Keratinocyte (primary cell): ENCODE data around the gene GPX3. TPM values are rescaled to one million over a fixed set of nuclear protein-coding genes. Genes with fewer than 3 reads are reported as not detected.

Source experiments
- DNase-seq: peaks from one replicate; pipeline ENCODE4 v3.0.0-alpha.2; 2011; ENCODE audit warnings: low read depth, missing footprints, low spot score
- FAIRE-seq: peaks from 2 replicates; lab custom pipeline; 2011; peaks lifted over from hg19 to GRCh38; lab: Jason Lieb, UNC
- H2AFZ ChIP-seq: 2 replicates; pipeline ENCODE4 v1.6.0; 2012; ENCODE audit warnings: low read length, control low read depth, inconsistent platforms; ENCODE audit not compliant: control insufficient read depth
- H3K27ac ChIP-seq: 2 replicates; pipeline ENCODE4 v1.5.1; 2011; ENCODE audit warnings: low read length; ENCODE audit not compliant: control insufficient read depth, insufficient read depth
- H3K27me3 ChIP-seq: 3 replicates; pipeline ENCODE4 v1.6.0; 2011; ENCODE audit warnings: low read length; ENCODE audit not compliant: control insufficient read depth, insufficient read depth; ENCODE audit errors: extremely low read depth
- H3K36me3 ChIP-seq, 2 experiments: 2 replicates in 1 of 2; 3 replicates in 1 of 2; pipeline ENCODE4 v1.5.1; 2011; ENCODE audit warnings: low read length in 2 of 2, mild to moderate bottlenecking in 1 of 2; ENCODE audit not compliant: control insufficient read depth in 2 of 2, insufficient read depth in 2 of 2; ENCODE audit errors: extremely low read depth in 1 of 2
- H3K4me1 ChIP-seq: 3 replicates; pipeline ENCODE4 v1.5.1; 2011; ENCODE audit warnings: low read length; ENCODE audit not compliant: control insufficient read depth, insufficient read depth; ENCODE audit errors: extremely low read depth
- H3K4me2 ChIP-seq: 3 replicates; pipeline ENCODE4 v1.6.0; 2011; ENCODE audit warnings: low read depth, low read length; ENCODE audit not compliant: control insufficient read depth, insufficient read depth; ENCODE audit errors: extremely low read depth
- H3K4me3 ChIP-seq, 3 experiments: fragments of 200-600 bp in 1 of 3; sonication (generic) in 1 of 3; 2 replicates in 2 of 3; 3 replicates in 1 of 3; pipeline ENCODE4 v1.5.1; 2011 to 2016; ENCODE audit warnings: low read length in 3 of 3, mild to moderate bottlenecking in 3 of 3, control low read depth in 2 of 3, inconsistent platforms in 1 of 3, low read depth in 1 of 3, mixed read lengths in 1 of 3, mixed run types in 1 of 3, moderate library complexity in 1 of 3; ENCODE audit not compliant: control insufficient read depth in 2 of 3, insufficient read depth in 2 of 3; ENCODE audit errors: extremely low read depth in 1 of 3
- H3K79me2 ChIP-seq: 2 replicates; pipeline ENCODE4 v1.6.0; 2012; ENCODE audit warnings: low read length; ENCODE audit not compliant: control insufficient read depth, insufficient read depth
- H3K9ac ChIP-seq: 3 replicates; pipeline ENCODE4 v1.6.0; 2011; ENCODE audit warnings: low read length; ENCODE audit not compliant: control insufficient read depth, insufficient read depth; ENCODE audit errors: extremely low read depth
- H3K9me1 ChIP-seq: 3 replicates; pipeline ENCODE4 v1.6.0; 2011; ENCODE audit warnings: low read length; ENCODE audit not compliant: control insufficient read depth, insufficient read depth; ENCODE audit errors: extremely low read depth
- H3K9me3 ChIP-seq: 2 replicates; pipeline ENCODE4 v1.5.1; 2012; ENCODE audit warnings: low read depth, low read length; ENCODE audit not compliant: control insufficient read depth
- H4K20me1 ChIP-seq: 3 replicates; pipeline ENCODE4 v1.6.0; 2011; ENCODE audit warnings: low read length; ENCODE audit not compliant: control insufficient read depth, insufficient read depth; ENCODE audit errors: extremely low read depth
- EZH2 ChIP-seq: IDR thresholded peaks from one replicate; pipeline ENCODE4 v1.6.1; 2012; ENCODE audit warnings: inconsistent platforms, mild to moderate bottlenecking, low read length, moderate library complexity
- dilution Hi-C: fragments of 300-500 bp; cut with MboI; formaldehyde crosslinking; loops from one replicate; pipeline ENCODE4 v1.7.0; 2020; ENCODE audit warnings: low sequenced_read_pairs; ENCODE audit not compliant: extremely low pct_ligation_motif_present
- polyA plus RNA-seq, 5 experiments: library from polyadenylated mRNA; depleted of rRNA in 3 of 5; stranded (reverse) in 3 of 5; stranded (forward) in 1 of 5; unstranded in 1 of 5; fragments of >200 nt; gene quantifications; 1 replicate in 1 of 5; 2 replicates in 3 of 5; 3 replicates in 1 of 5; pipeline versions ENCODE4 v1.2.1 to v1.2.3, GENCODE V29; 2011 to 2012; ENCODE audit warnings: missing spikeins in 2 of 5, low read depth in 1 of 5, low replicate concordance in 1 of 5
- TF ChIP-seq, protein P1 (sequence below), 3 experiments: IDR thresholded peaks in 1 of 3; conservative IDR thresholded peaks in 1 of 3; optimal IDR thresholded peaks in 1 of 3; 2 replicates in 2 of 3; 3 replicates in 1 of 3; pipeline versions ENCODE3 to v1.5.1; 2011; ENCODE audit warnings: low read length in 3 of 3, mild to moderate bottlenecking in 3 of 3, moderate library complexity in 2 of 3, control low read depth in 1 of 3, inconsistent platforms in 1 of 3; ENCODE audit not compliant: insufficient read depth in 2 of 3; ENCODE audit errors: extremely low read depth in 1 of 3

Gene GPX3
- polyA plus RNA-seq, 1 donor (not counting 4 experiments of a cell fraction or from before 2014, with no cell fraction given) = 120 TPM

DNA sequence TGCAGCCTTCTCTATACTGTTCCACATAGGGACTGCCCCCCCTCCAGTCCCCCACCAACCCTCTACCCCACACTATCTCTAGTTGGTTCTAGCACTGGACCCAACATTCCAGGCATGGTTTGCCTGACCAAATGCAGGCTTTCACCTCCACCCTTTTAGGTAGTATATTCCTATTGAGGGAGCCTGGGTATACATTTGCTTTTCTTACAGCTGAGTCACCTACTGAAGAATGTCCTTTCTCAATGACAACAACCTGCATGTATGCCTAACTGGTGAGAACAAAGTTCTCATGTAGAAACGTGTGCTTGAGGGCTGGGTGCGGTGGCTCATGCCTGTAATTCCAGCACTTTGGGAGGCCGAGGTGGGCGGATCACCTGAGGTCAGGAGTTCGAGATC lies 52.2 kb downstream of the GPX3 start:
- Histone ChIP-seq H3K9ac (peak overlapping the region; percentile 45), H3K4me1 (peaks cover 35% of the 10 kb centered on the region), H3K9me1 (no peaks in the 10 kb centered on the region), H3K4me2 (peak overlapping the region; percentile 2), H3K27me3 (no peaks in the 10 kb centered on the region), H4K20me1 (peaks cover 2% of the 10 kb centered on the region), H2AFZ (no peak overlapping the region), H3K27ac (peak overlapping the region; percentile 71), H3K36me3 (peaks cover 14 to 27% of the 10 kb centered on the region in 2 experiments), H3K4me3 (no peak overlapping the region), H3K9me3 (peaks cover 2% of the 10 kb centered on the region), H3K79me2 (peaks cover 76% of the 10 kb centered on the region)
- peak; percentile 90 for DNase-seq
- TF ChIP-seq, protein P1, sequence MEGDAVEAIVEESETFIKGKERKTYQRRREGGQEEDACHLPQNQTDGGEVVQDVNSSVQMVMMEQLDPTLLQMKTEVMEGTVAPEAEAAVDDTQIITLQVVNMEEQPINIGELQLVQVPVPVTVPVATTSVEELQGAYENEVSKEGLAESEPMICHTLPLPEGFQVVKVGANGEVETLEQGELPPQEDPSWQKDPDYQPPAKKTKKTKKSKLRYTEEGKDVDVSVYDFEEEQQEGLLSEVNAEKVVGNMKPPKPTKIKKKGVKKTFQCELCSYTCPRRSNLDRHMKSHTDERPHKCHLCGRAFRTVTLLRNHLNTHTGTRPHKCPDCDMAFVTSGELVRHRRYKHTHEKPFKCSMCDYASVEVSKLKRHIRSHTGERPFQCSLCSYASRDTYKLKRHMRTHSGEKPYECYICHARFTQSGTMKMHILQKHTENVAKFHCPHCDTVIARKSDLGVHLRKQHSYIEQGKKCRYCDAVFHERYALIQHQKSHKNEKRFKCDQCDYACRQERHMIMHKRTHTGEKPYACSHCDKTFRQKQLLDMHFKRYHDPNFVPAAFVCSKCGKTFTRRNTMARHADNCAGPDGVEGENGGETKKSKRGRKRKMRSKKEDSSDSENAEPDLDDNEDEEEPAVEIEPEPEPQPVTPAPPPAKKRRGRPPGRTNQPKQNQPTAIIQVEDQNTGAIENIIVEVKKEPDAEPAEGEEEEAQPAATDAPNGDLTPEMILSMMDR (optimal IDR thresholded peaks at IDR 0.05 in 1 of 3, IDR thresholded peaks at IDR 0.05 in 1 of 3, conservative IDR thresholded peaks at IDR 0.05 in 1 of 3; ENCODE audit: extremely low read depth in 1 of 3, insufficient read depth in 2 of 3, low read length in 3 of 3) = no peak
- no peak for TF ChIP-seq EZH2
- dilution Hi-C loops = no loop called here
- FAIRE-seq = peak; percentile 88

DNA sequence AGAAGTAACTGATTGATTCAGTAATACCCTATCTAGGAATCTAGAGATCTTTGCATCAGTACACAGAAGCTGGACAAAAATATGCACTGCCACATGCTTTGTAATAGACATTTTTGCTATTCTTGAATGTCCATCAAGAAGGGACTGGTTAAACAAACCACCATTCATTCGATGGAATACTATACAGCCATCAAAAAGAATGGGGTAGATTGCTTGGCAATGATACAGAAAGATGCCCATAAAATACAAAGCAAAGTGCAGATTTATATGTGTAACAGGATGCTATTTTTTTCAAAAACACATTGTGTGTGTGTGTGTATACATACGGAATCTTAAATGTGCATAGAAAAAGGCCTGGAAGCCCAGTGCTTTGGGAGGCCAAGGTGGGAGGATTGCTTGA lies 52.9 kb downstream of the GPX3 start:
- peaks cover 15 to 27% of the 10 kb centered on the region in 2 experiments for H3K36me3 ChIP-seq

More for the DNA sequence above, 52.9 kb downstream of the GPX3 start:
- Histone ChIP-seq H3K4me2 (no peak overlapping the region), H3K9me3 (peaks cover 2% of the 10 kb centered on the region), H3K9me1 (no peaks in the 10 kb centered on the region), H3K27ac (peak overlapping the region; percentile 71), H3K9ac (peak overlapping the region; percentile 18), H3K27me3 (no peaks in the 10 kb centered on the region), H4K20me1 (peaks cover 1% of the 10 kb centered on the region), H3K4me3 (no peak overlapping the region), H2AFZ (no peak overlapping the region), H3K4me1 (peaks cover 36% of the 10 kb centered on the region), H3K79me2 (peaks cover 76% of the 10 kb centered on the region)
- TF ChIP-seq, protein P1 (optimal IDR thresholded peaks at IDR 0.05 in 1 of 3, IDR thresholded peaks at IDR 0.05 in 1 of 3, conservative IDR thresholded peaks at IDR 0.05 in 1 of 3; ENCODE audit: extremely low read depth in 1 of 3, insufficient read depth in 2 of 3, low read length in 3 of 3) = no peak
- TF ChIP-seq EZH2 = no peak
- dilution Hi-C loops = no loop called here
- FAIRE-seq (no peak), DNase-seq (no peak)
